GM18907 (cell line): ENCODE results near the gene TREML4.
A peak's percentile ranks its signal among the peaks of the same experiment; 100 is the strongest.
"Not testable (repeated sequence)": the region's sequence is repeated elsewhere in the genome, so short reads cannot be mapped to it uniquely, and the experiment has no call there.

Experiments
- ATAC-seq: cut with Tn5 transposase; IDR thresholded peaks from one replicate; pipeline ENCODE4 v1.9.1; 2021; ENCODE audit warnings: mild to moderate bottlenecking, moderate library complexity; ENCODE audit not compliant: unreplicated experiment

Gene TREML4, protein sequence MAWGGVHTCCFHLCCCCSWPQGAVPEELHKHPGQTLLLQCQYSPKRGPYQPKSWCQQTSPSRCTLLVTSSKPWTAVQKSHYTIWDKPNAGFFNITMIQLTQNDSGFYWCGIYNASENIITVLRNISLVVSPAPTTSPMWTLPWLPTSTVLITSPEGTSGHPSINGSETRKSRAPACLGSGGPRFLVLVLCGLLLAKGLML

DNA sequence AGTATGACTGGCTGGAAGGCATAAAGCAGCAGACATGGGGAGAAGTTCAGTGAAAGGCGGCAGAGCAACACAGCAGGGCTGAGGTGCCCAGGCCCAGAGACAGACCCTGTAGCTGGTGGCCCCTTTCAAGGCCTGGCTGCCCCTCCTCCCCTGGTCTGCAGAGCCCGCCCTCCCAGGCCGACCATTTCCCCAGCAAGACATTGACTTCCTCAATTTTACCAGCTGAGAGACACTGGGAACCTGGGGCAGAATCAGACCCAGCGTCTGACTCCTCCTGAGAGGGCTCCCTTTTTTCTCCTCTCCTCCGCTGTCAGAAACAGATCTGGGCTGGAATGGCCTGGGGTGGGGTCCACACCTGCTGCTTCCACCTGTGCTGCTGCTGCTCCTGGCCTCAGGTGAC is at the start of gene TREML4:
Gene TREML4, plus strand, starts transcription at position 254 of the 400 bp plus-strand sequence. Its CDS starts 79 bp downstream, at position 333.
- ATAC-seq, result no peak

DNA sequence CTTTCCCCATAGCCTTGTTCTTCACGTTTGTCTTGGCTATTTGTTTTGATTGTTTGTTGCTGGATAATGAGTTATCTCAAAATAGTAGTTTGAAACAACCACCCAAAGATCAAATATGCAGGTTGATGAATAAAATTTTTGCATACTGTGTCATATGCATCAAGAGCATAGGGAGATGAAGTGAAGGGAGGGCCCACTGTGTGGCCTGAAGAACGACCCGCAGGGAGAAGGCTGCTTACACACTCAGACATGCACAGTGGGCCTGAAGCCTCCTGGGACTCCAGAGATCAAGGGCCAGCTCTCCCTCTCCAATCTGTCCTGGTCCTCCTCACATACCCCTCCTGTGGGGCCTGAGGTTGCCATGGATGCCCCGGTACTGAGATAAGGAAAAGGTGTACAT is 49.0 kb upstream of the TREML4 start:
- no peak for ATAC-seq

- no peak for ATAC-seq
These were observed 46.6 kb upstream of the TREML4 start for GRCh38 chr6:41181566-41181965.

DNA sequence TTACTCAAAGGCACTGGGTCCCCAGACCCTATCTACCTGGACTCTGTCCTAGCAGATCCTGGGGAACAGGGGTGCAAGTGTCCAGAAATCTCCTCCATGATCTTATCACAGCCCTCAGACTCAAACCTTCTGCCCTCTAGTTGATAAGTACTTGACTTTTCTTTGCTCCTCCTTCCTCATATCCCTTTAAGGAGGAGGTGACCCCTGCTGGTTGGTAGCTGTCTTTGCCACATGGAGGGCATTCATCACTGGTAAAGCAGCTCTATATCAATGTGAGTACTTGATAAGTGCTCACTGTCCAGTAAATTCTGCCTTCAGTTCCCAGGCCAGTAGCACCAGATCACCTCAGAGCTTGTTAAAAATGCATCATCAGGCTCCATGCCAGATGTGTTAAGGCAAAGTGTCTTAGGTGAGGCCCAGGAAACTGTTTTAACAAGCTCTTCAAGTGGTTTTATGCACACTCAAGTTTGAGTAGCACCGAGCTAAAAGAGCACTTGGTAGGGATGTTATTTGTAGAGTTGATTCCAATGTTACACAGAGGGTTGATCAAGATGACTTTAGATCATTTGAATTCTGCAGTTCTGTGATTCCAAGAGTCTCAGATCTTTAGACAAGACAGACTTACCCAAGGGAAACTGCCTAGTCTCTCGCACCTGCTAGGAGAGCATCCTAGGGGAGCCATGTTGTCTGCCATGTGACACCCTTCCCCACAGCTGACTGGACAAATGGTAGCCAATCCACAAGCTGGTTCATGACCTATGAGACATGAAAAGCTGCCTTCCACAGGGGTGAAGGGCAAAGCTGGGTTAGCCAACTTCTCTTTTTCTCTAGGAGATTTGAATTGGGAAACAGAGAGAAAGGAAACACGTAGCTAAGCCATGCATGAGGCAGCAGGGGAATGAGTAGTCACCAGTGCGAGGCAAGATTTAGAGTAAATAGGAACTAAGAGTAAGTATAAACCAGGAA is 45.8 kb upstream of the TREML4 start:
- peak; percentile 68 for ATAC-seq

DNA sequence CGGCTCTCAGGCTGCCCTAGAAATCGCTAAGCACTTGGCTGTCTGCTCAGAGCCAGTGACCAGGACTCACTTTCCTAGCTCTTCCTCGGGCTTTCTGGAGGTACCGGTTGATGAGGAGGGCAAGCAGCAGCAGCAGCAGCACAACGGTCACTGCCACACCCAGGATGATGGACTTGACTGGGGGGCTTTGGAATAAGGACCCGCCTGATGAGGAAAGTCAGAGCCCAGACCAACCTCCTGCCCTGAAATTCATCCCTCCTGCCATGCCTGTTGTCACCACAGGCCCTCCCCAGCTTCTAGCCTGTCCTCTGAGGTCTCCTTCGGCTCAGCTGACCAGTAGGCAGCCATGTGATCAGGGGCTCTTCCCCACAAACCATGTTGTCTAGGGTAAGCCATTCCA is 43.4 kb upstream of the TREML4 start:
- no peak for ATAC-seq

DNA sequence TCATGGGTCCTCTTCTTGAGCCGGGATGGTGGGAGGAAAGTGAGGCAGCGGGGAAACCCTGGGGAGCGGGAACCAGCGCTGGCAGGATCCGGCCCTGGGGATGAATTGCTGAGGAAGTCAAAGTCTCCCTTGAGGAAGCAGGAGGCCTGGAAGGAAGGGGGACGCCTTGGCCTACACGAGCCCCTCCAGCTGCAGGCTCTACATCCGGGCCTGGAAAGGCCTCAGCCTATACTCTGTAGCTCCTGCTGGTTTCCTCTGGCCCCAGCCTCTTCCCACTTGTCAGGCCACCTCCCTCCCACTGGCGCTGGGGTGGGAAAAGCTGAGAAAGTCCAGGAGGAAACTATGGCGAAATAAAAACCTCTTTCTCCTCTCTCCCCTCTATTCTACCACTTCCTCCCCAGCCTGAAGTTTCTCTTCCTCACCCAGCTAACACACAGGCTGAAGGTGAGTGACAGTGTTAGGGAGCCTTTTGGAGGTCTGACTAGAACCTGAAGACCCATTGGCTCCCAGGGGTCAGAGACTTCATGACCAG is 42.1 kb upstream of the TREML4 start:
- no peak for ATAC-seq

DNA sequence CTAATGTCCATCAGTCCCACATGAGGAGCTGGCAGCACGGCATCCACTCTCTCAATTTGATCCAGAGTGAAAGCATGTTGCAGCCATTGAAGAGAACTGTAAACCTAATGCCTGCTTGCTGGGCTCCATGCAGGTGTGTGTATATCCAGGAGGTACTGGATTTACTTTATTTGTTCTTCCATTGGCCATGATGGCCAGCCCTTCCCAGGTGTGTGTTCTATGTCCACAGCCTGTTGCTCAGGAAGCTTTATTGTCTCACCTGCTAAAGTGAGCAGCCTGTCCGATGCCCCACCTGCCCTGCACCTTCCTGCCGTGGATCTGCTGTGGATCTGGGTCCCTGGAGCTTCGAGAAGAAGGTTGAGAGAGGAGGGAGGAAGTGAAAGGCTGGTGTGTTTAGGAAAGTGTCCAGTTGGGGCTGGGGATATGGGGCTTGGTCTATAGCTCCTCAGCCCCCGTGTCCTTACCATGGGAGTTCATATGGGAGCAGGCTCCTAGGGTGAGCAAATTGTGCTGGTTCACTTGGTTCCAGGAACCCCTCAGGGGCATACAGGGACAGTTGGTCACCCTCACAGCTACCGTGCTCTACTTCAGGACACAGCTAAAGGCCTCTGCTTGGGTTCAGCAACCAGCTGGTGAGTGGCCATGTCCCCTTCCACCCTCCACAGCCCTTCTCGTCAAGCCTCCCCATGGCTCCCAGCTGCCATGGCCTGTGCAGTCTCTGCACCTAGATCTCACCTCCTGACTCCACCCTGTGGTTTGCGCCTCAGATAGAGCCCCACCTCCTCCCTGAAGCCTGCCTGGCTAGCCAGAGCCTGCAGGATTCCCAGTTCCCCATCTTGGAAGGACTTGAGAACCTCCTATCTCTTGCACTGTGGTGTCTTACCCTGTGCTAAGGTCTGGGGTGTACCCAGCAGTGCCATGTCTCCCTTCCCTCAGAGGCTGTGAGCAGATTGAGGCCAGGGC is 39.9 kb upstream of the TREML4 start:
- ATAC-seq, result no peak

- ATAC-seq, result not testable (repeated sequence)
These were observed 39.1 kb upstream of the TREML4 start for GRCh38 chr6:41189046-41189445.

GRCh38 chr6:41189967-41190366 is 38.2 kb upstream of the TREML4 start:
- ATAC-seq, result no peak

DNA sequence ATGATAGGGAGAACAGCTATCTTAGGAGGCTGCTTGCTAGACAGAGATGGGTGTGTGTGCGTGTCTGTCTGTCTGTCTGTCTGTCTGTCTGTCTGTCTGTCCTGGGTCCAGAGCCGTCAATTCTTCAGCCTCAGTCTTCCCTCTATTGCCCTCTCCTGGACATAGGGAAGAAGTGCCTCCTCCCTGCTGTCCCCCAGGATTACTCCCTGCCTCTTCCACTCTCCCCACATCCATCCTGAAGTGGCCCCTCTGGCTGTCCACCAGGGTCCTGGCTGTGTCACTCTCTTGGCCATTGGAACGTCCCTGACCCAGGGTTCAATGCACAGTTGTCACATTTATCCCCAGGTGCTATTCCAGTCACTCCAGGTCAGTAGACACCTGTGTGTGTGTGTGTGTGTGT is 37.4 kb upstream of the TREML4 start:
- no peak for ATAC-seq

DNA sequence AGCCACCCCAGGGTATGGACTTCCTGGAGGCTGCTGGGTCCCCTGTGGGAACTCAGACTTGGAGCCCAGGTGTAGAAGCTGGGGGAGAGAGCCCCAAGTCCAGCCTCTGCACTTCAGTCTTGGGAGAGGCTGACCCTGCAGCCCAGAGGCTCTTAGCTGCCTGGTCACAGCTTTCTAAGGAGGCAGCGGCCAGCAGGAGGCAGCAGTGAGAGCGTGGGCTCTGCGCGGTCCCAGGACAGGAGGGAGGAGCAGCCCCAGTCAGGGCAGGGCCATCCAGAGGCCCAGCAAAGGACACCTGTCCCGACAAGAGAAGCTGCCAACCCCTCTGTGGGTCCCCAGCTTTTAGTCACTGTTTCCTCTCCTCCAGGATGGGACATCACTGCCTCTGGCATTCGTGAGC is 36.6 kb upstream of the TREML4 start:
- ATAC-seq, result no peak

DNA sequence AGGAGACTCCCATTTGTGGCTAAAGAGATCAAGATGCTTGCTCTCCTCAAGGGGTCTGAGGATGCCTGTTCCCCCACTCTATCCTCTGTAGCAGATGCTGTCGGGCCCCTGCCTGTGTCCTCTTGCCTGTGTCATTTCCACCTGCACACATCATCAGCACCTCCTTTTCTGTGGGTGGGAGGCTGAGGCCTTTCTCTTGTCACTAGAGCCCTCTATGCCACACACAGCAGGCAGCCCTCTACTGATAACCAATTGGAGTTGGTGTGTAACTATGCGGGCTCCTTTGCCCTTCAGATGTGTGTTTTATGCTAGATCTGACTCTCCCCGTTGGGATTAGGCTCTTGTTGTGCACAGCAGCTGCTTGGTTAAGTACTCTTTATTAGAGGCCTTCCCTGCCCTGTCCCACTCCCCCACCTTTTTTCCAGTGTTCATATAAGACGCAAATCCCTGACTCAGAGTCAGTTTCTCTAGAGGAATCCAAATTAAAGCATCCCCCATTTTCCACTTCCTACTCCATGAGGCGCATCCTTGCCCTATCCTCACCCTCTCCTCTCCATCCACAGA is 34.9 kb upstream of the TREML4 start:
- ATAC-seq, result no peak

DNA sequence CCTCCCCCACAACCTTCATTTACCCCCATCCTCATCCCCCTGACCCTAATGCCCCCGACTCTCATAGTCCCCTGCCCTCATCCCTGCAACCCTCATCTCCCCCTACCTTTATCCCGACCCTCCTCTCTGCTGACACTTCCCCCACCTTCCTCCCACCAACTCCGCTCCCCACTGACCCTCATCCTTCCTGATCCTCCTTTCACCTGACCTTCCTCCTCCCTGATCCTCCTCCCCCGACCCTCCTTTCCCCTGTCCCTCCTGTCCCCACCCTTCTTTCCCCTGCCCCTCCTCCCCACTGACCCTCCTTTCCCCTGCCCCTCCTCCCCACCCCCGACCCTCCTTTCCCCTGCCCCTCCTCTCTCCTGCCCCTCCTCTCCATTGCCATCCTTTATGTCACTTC is 34.3 kb upstream of the TREML4 start:
- ATAC-seq, result no peak

GRCh38 chr6:41194386-41194785 is 33.8 kb upstream of the TREML4 start:
- ATAC-seq, result no peak

GRCh38 chr6:41197234-41197633 is 30.9 kb upstream of the TREML4 start:
- no peak for ATAC-seq

- ATAC-seq, result peak; percentile 45
These were observed 28.4 kb upstream of the TREML4 start for GRCh38 chr6:41199552-41200246.

DNA sequence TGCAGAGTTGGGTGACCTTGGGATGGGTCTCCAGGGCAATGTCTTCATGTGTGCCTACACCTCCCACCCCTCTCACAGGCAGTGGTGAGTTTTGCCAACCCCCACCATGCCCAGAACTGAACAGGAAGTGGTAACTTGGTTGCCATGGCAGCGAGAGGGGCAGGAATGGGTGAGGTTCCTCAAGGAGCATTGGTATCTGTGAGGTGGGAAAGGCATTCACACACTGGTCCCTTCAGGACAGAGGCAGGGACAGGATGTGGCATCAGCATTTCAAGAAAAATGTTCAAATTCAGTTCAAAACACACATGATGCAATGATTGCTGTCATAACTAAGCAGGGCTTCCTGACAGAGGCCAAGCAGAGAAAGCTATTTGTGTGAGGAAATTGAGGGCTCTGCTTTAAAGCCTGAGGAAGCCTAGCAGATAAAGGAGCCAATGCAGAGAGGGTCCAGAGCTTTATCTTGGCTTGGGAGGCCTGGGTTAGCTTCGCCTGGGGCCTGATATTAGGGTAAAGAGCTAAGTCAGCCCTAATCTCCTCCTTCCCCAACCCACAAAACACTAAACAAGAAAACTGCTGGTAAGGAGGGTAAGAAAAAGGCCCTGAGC is 27.8 kb upstream of the TREML4 start:
- ATAC-seq, result peak; percentile 42

DNA sequence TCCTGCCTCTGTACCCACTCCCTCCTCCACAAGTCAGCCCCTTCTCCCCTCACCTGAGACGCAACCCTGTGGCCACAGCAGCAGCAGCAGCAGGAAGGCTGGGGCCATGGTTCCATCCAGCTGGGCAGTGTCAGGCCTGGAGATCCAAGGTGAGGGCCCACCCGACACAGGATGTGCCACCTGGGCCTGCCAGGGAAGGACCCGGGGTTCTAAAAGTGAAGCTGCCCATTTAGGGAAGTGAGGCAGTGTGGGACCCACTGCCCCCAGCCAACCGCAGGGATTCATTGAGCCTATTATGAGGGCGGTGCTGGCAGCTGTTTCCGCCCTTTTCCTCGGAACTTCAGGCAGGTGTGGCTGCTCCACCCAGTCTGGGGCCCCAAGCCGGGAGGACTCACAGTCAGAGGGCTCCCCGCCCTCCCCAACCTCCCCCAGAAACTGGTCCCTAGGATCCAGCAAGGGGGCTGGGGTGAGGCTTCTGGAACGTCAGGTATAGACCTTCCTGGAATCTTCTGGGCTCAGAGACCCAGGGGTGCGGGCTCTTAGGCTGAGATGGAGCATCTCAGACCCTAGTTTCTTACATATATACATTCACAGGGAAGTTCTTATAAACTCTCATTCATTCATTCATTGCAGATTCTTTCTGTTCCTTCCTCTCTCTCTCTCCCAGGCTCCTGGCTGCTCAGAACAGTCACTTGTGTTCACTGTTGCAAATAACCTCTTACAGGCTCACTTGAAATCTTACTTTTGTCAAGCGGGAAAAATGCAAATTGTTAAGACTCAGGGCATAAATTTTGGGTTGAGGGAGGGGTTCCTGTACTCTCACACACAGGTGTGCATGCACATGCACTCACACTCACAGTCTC is 27.0 kb upstream of the TREML4 start, which contains the start of gene TREML2:
Gene TREML2, minus strand, starts transcription at position 249 of the 863 bp plus-strand sequence. Its CDS starts 141 bp downstream, at position 108.
- ATAC-seq, result peak; percentile 38
